Panc1 (cell line): ENCODE results near the gene UBA52. TPM values are rescaled to one million over a fixed set of nuclear protein-coding genes. Genes with fewer than 3 reads are reported as not detected.

Source experiments
- ATAC-seq: fragments of 200-7000 bp; cut with Tn5 transposase; 2 replicates; pipeline ENCODE4 v1.9.1; 2020; ENCODE audit warnings: mild to moderate bottlenecking, moderate library complexity
- BruUV-seq: library from RNA; stranded (reverse); fragments of 400-500 nt; replicated peaks from 2 replicates; lab custom pipeline; 2021; lab: Mats Ljungman, UMichigan
- CTCF ChIA-PET: fragments of 300-600 bp; sonication (Branson Sonifier 250); formaldehyde crosslinking; loops from one replicate; lab custom pipeline; 2022; ENCODE audit warnings: antibody characterized with exemption; lab: Charles Lee
- POLR2A ChIA-PET: fragments of 300-600 bp; sonication (Branson Sonifier 250); formaldehyde crosslinking; loops from one replicate; lab custom pipeline; 2022; ENCODE audit warnings: antibody characterized with exemption; lab: Charles Lee
- DNase-seq: peaks from one replicate; pipeline ENCODE4 v3.0.0-alpha.2; 2010; ENCODE audit warnings: low read depth, low spot score
- H3K27ac ChIP-seq: 2 replicates; pipeline ENCODE4 v1.5.1; 2011; ENCODE audit warnings: mild to moderate bottlenecking, low read length, inconsistent platforms
- H3K27me3 ChIP-seq: fragments of 200-500 bp; sonication (Bioruptor generic); 2 replicates; pipeline ENCODE4 v1.6.0; 2014; ENCODE audit warnings: low read length, inconsistent platforms; ENCODE audit not compliant: control insufficient read depth, insufficient read depth
- H3K36me3 ChIP-seq: fragments of 200-500 bp; sonication (Bioruptor generic); 2 replicates; pipeline ENCODE4 v1.5.1; 2014; ENCODE audit warnings: inconsistent platforms, mild to moderate bottlenecking, low read length, moderate library complexity; ENCODE audit not compliant: control insufficient read depth, insufficient read depth
- H3K4me1 ChIP-seq: 2 replicates; pipeline ENCODE4 v1.5.1; 2011; ENCODE audit warnings: inconsistent platforms, mild to moderate bottlenecking, low read length, moderate library complexity; ENCODE audit not compliant: control insufficient read depth, insufficient read depth
- H3K4me3 ChIP-seq, 2 experiments: 2 replicates each; pipeline ENCODE4 v1.5.1; 2011 to 2012; ENCODE audit warnings: low read depth in 2 of 2, low read length in 2 of 2, mild to moderate bottlenecking in 2 of 2, inconsistent platforms in 1 of 2, moderate library complexity in 1 of 2
- H3K9me3 ChIP-seq: fragments of 200-500 bp; sonication (Bioruptor generic); 2 replicates; pipeline ENCODE4 v1.5.1; 2014; ENCODE audit warnings: low read depth, mild to moderate bottlenecking, inconsistent platforms, low read length, moderate library complexity; ENCODE audit not compliant: control insufficient read depth, insufficient read depth
- POLR2AphosphoS5 ChIP-seq: IDR thresholded peaks from 2 replicates; pipeline ENCODE4 v1.6.1; 2012; ENCODE audit warnings: mild to moderate bottlenecking, low read depth, low read length, moderate library complexity
- SIN3A ChIP-seq: IDR thresholded peaks from 2 replicates; pipeline ENCODE4 v1.6.1; 2012; ENCODE audit warnings: low read depth, mild to moderate bottlenecking, low read length, moderate library complexity, borderline replicate concordance; ENCODE audit not compliant: insufficient read depth
- TCF7L2 ChIP-seq: IDR thresholded peaks from 2 replicates; pipeline ENCODE4 v1.6.1; 2011; ENCODE audit warnings: mild to moderate bottlenecking, low read depth, low read length, inconsistent platforms
- in situ Hi-C: cut with HindIII; loops from 2 replicates; pipeline ENCODE4 v1.10.0; 2016; ENCODE audit warnings: low sequenced_read_pairs, low pct_unique_long_range_greater_than_20kb
- intact Hi-C: fragments of 100-400 bp; cut with micrococcal nuclease; formaldehyde crosslinking; loops from one replicate; pipeline ENCODE4 v1.10.0; 2022; ENCODE audit not compliant: unreplicated experiment
- total RNA-seq: library from RNA; stranded (reverse); gene quantifications from one replicate; pipeline ENCODE4 v1.2.1, GENCODE V29; 2021; ENCODE audit not compliant: unreplicated experiment
- TF ChIP-seq, protein P1 (sequence below): fragments of 450-650 bp; IDR thresholded peaks from 2 replicates; pipeline ENCODE4 v1.5.1; 2017; ENCODE audit warnings: mild to moderate bottlenecking
- TF ChIP-seq, protein P2 (sequence below), 2 experiments: IDR thresholded peaks; 2 replicates each; pipeline ENCODE4 v1.6.1; 2011 to 2012; ENCODE audit warnings: low read depth in 2 of 2, control low read depth in 1 of 2, low read length in 1 of 2, mild to moderate bottlenecking in 1 of 2, moderate library complexity in 1 of 2; ENCODE audit not compliant: insufficient read depth in 1 of 2

Gene UBA52
- total RNA-seq, 1 experiment from 2014 or later: 907 TPM

DNA sequence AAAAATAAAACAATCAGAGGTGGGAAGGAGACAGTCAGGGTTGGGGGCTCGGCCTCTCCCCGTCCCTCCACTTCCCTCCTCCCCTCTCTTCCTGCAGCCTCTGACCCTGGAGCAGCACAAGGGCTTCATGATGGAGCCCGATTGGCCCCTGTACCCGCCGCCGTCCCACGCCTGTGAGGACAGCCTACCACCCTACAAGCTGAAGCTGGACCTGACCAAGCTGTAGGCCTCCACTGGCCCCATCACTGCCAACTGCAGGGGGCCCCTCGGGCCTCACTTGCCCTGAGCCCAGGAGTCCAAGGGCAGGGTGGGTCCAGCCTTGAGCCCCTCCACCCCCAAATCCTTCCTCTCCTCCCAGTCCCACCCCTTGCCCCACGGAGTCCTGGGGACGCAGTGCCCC, 48.7 kb downstream of the UBA52 start:
- H3K4me1 ChIP-seq: no peaks in the 10 kb centered on the region
- BruUV-seq: no TSS peak
- ATAC-seq: no peak
- DNase-seq: no peak
- H3K4me3 ChIP-seq: no peak overlapping the region
- H3K27ac ChIP-seq: no peak overlapping the region
- no peaks in the 10 kb centered on the region for H3K36me3 ChIP-seq
- H3K27me3 ChIP-seq: no peaks in the 10 kb centered on the region
- TF ChIP-seq, protein P1, sequence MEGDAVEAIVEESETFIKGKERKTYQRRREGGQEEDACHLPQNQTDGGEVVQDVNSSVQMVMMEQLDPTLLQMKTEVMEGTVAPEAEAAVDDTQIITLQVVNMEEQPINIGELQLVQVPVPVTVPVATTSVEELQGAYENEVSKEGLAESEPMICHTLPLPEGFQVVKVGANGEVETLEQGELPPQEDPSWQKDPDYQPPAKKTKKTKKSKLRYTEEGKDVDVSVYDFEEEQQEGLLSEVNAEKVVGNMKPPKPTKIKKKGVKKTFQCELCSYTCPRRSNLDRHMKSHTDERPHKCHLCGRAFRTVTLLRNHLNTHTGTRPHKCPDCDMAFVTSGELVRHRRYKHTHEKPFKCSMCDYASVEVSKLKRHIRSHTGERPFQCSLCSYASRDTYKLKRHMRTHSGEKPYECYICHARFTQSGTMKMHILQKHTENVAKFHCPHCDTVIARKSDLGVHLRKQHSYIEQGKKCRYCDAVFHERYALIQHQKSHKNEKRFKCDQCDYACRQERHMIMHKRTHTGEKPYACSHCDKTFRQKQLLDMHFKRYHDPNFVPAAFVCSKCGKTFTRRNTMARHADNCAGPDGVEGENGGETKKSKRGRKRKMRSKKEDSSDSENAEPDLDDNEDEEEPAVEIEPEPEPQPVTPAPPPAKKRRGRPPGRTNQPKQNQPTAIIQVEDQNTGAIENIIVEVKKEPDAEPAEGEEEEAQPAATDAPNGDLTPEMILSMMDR: no peak
- TF ChIP-seq, protein P2, sequence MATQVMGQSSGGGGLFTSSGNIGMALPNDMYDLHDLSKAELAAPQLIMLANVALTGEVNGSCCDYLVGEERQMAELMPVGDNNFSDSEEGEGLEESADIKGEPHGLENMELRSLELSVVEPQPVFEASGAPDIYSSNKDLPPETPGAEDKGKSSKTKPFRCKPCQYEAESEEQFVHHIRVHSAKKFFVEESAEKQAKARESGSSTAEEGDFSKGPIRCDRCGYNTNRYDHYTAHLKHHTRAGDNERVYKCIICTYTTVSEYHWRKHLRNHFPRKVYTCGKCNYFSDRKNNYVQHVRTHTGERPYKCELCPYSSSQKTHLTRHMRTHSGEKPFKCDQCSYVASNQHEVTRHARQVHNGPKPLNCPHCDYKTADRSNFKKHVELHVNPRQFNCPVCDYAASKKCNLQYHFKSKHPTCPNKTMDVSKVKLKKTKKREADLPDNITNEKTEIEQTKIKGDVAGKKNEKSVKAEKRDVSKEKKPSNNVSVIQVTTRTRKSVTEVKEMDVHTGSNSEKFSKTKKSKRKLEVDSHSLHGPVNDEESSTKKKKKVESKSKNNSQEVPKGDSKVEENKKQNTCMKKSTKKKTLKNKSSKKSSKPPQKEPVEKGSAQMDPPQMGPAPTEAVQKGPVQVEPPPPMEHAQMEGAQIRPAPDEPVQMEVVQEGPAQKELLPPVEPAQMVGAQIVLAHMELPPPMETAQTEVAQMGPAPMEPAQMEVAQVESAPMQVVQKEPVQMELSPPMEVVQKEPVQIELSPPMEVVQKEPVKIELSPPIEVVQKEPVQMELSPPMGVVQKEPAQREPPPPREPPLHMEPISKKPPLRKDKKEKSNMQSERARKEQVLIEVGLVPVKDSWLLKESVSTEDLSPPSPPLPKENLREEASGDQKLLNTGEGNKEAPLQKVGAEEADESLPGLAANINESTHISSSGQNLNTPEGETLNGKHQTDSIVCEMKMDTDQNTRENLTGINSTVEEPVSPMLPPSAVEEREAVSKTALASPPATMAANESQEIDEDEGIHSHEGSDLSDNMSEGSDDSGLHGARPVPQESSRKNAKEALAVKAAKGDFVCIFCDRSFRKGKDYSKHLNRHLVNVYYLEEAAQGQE (IDR thresholded peaks at IDR 0.05; ENCODE audit: insufficient read depth in 1 of 2, low read depth in 2 of 2, low read length in 1 of 2): no peak
- TF ChIP-seq TCF7L2 (no peak), SIN3A (no peak), POLR2AphosphoS5 (no peak)
- intact Hi-C loops (no loop called here), in situ Hi-C loops (no loop called here)
- no peaks in the 10 kb centered on the region for H3K9me3 ChIP-seq
- ChIA-PET POLR2A (no interaction called here), CTCF (no interaction called here)

DNA sequence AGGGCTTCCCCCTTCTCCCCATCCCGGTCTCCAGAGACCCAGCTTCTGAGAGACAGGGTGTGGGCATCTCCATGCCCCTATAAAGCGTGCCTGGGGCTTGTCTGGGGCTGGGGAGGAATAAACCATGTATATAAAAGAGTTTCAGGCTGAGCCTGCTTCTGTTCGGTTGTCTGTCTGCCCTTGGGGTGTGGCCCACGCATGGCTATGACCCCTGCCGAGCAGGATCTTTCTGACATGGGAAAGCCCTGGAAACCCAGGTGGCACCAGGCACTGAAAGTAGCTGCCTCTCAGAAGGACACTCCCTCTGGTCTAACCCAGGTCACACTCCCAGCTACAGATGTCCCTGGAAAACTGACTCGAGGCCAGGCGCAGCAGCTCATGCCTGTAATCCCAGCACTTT, 49.2 kb downstream of the UBA52 start:
- CTCF ChIA-PET: no interaction called here
- no TSS peak for BruUV-seq
- Histone ChIP-seq H3K4me3 (no peak overlapping the region), H3K27me3 (no peaks in the 10 kb centered on the region), H3K27ac (no peak overlapping the region), H3K36me3 (no peaks in the 10 kb centered on the region), H3K9me3 (no peaks in the 10 kb centered on the region), H3K4me1 (no peaks in the 10 kb centered on the region)
- TF ChIP-seq SIN3A: no peak
- TF ChIP-seq, protein P2 (IDR thresholded peaks at IDR 0.05; ENCODE audit: insufficient read depth in 1 of 2, low read depth in 2 of 2, low read length in 1 of 2): no peak
- no peak for TF ChIP-seq POLR2AphosphoS5
- TF ChIP-seq, protein P1: no peak
- TF ChIP-seq TCF7L2: no peak
- DNase-seq: no peak
- intact Hi-C loops (no loop called here), in situ Hi-C loops (no loop called here)
- no peak for ATAC-seq
- POLR2A ChIA-PET: interaction anchor here (0.6 to 0.7 kb wide), 2 partner anchors 14 to 28 kb away, joined by 5 to 7 read pairs; no protein-coding TSS in a partner anchor
